K562 (cell line): ENCODE data around the gene STEAP3. TPM values are rescaled to one million over a fixed set of nuclear protein-coding genes. Genes with fewer than 3 reads are reported as not detected.
A peak's percentile ranks its signal among the peaks of the same experiment; 100 is the strongest.

Source experiments
- ATAC-seq: fragments of 200-7000 bp; cut with Tn5 transposase; 3 replicates; pipeline ENCODE4 v1.9.1; 2020; ENCODE audit warnings: moderate library complexity
- BruUV-seq: library from RNA; stranded (reverse); fragments of 400-500 nt; replicated peaks from 2 replicates; lab custom pipeline; 2021; lab: Mats Ljungman, UMichigan
- CTCF ChIA-PET: fragments of 300-600 bp; formaldehyde crosslinking; extraction: SDS; loops from one replicate; lab custom pipeline; 2021; ENCODE audit warnings: low intra/inter-chr PET ratio; lab: Yijun Ruan, JAX
- POLR2A ChIA-PET: fragments of 300-600, 350-650 bp; sonication (Branson Sonifier 250); formaldehyde crosslinking; extraction: SDS; loops from one replicate; lab custom pipeline; 2021; ENCODE audit warnings: antibody characterized with exemption, inconsistent platforms; lab: Yijun Ruan, JAX
- DNase-seq, 4 experiments: peaks; one replicate each; pipeline versions ENCODE4 v3.0.0 to v3.0.0-alpha.2; 2011 to 2018; ENCODE audit warnings: low spot score in 3 of 4, mixed read lengths in 3 of 4; ENCODE audit errors: extremely low read depth in 1 of 4
- FAIRE-seq: peaks from 2 replicates; lab custom pipeline; 2011; peaks lifted over from hg19 to GRCh38; lab: Jason Lieb, UNC
- H2AFZ ChIP-seq: 2 replicates; pipeline ENCODE4 v1.6.0; 2011; ENCODE audit warnings: low read depth, low read length, control low read depth, inconsistent platforms
- H3K27ac ChIP-seq: fragments of 200-600 bp; 3 replicates; pipeline ENCODE4 v1.8.0; 2011; ENCODE audit warnings: low read depth, mild to moderate bottlenecking, control low read depth, inconsistent platforms, low read length, moderate library complexity, mixed read lengths; ENCODE audit errors: extremely low read depth
- H3K27me3 ChIP-seq, 2 experiments: fragments of 300-600 bp in 1 of 2; 2 replicates in 1 of 2; 3 replicates in 1 of 2; pipeline versions ENCODE4 v1.6.0 to v1.8.0; 2011; ENCODE audit warnings: inconsistent platforms in 2 of 2, low read length in 2 of 2, mild to moderate bottlenecking in 1 of 2, mixed read lengths in 1 of 2, moderate library complexity in 1 of 2; ENCODE audit not compliant: control insufficient read depth in 2 of 2, insufficient read depth in 2 of 2
- H3K36me3 ChIP-seq: fragments of 300-600 bp; 3 replicates; pipeline ENCODE4 v1.8.0; 2011; ENCODE audit warnings: mild to moderate bottlenecking, low read length, inconsistent platforms; ENCODE audit not compliant: control insufficient read depth, insufficient read depth
- H3K4me1 ChIP-seq, 2 experiments: fragments of 200-600 bp in 1 of 2; replicated peaks in 1 of 2; 2 replicates in 1 of 2; 3 replicates in 1 of 2; pipeline versions ENCODE4 v1.5.1 to v1.8.0; 2011; ENCODE audit warnings: inconsistent platforms in 2 of 2, low read length in 2 of 2, mild to moderate bottlenecking in 1 of 2, mixed read lengths in 1 of 2, moderate library complexity in 1 of 2; ENCODE audit not compliant: control insufficient read depth in 2 of 2, insufficient read depth in 2 of 2
- H3K4me2 ChIP-seq: 2 replicates; pipeline ENCODE4 v1.6.1; 2011; ENCODE audit warnings: low read length, control low read depth, inconsistent platforms, mixed read lengths; ENCODE audit not compliant: insufficient read depth
- H3K4me3 ChIP-seq: fragments of 200-600 bp; sonication (generic), shearing (Covaris generic); 2 replicates; pipeline ENCODE4 v1.5.1; 2016; ENCODE audit warnings: control low read depth, inconsistent platforms
- H3K79me2 ChIP-seq: fragments of 200-600 bp; 3 replicates; pipeline ENCODE4 v1.8.0; 2011; ENCODE audit warnings: low read length, inconsistent platforms; ENCODE audit not compliant: control insufficient read depth, insufficient read depth
- H3K9ac ChIP-seq, 2 experiments: 2 replicates each; pipeline versions ENCODE4 v1.6.0 to v1.6.1; 2011; ENCODE audit warnings: low read depth in 2 of 2, low read length in 2 of 2, control low read depth in 1 of 2, inconsistent platforms in 1 of 2, mild to moderate bottlenecking in 1 of 2, mixed read lengths in 1 of 2; ENCODE audit not compliant: insufficient read depth in 1 of 2
- H3K9me1 ChIP-seq: one replicate; pipeline ENCODE4 v1.6.0; 2011; ENCODE audit warnings: inconsistent platforms, mild to moderate bottlenecking, low read length, moderate library complexity; ENCODE audit not compliant: control insufficient read depth, insufficient read depth
- H3K9me3 ChIP-seq: replicated peaks from 2 replicates; pipeline ENCODE4 v1.5.1; 2011; ENCODE audit warnings: low read depth, low read length, inconsistent platforms; ENCODE audit not compliant: control insufficient read depth, insufficient read depth
- H4K20me1 ChIP-seq: replicated peaks from 2 replicates; pipeline ENCODE4 v1.6.1; 2011; ENCODE audit warnings: low read length, inconsistent platforms, mixed read lengths; ENCODE audit not compliant: control insufficient read depth, insufficient read depth
- CHD7 ChIP-seq: fragments of 200-600 bp; sonication (generic); IDR thresholded peaks from one replicate; pipeline ENCODE4 v1.6.1; 2012; ENCODE audit warnings: mild to moderate bottlenecking, low read depth, low read length, inconsistent platforms
- CREB1 ChIP-seq, 2 experiments: sonication (generic) in 1 of 2; formaldehyde crosslinking in 1 of 2; IDR thresholded peaks; 2 replicates each; pipeline versions ENCODE4 v1.6.1 to v1.8.0; 2012 to 2022; ENCODE audit warnings: inconsistent platforms in 1 of 2, mild to moderate bottlenecking in 1 of 2, missing genetic modification reagents in 1 of 2, moderate library complexity in 1 of 2
- DIDO1 ChIP-seq: fragments of 450-650 bp; IDR thresholded peaks from 2 replicates; pipeline ENCODE4 v1.6.1; 2016; ENCODE audit warnings: low read depth, missing biosample characterization, missing genetic modification characterization
- ETS2 ChIP-seq: IDR thresholded peaks from 2 replicates; pipeline ENCODE4 v1.6.1; 2016; ENCODE audit warnings: borderline replicate concordance, missing genetic modification characterization, mild to moderate bottlenecking, moderate library complexity, missing compliant biosample characterization; ENCODE audit not compliant: poor library complexity, severe bottlenecking
- HMG20A ChIP-seq: fragments of 450-650 bp; formaldehyde crosslinking; conservative IDR thresholded peaks from 2 replicates; pipeline ENCODE4 v1.4.0; 2020; ENCODE audit warnings: mild to moderate bottlenecking, mixed read lengths
- MTF1 ChIP-seq: fragments of 250-450 bp; sonication (Bioruptor Pico); IDR thresholded peaks from 2 replicates; pipeline ENCODE4 v1.9.0; 2021; ENCODE audit warnings: moderate library complexity, mild to moderate bottlenecking, inconsistent platforms, borderline replicate concordance
- NFATC3 ChIP-seq: fragments of 450-650 bp; IDR thresholded peaks from 2 replicates; pipeline ENCODE4 v1.6.1; 2017; ENCODE audit warnings: mild to moderate bottlenecking
- POLR2B ChIP-seq: fragments of 450-650 bp; IDR thresholded peaks from 2 replicates; pipeline ENCODE4 v1.6.1; 2018; ENCODE audit warnings: low read depth; ENCODE audit not compliant: partially characterized antibody
- PRMT5 ChIP-seq: sonication (generic); formaldehyde crosslinking; IDR thresholded peaks from 2 replicates; pipeline ENCODE4 v1.5.0; 2020; ENCODE audit warnings: missing genetic modification reagents
- RB1 ChIP-seq: fragments of 450-650 bp; IDR thresholded peaks from 2 replicates; pipeline ENCODE4 v1.6.1; 2017; ENCODE audit warnings: low read depth, mild to moderate bottlenecking
- TFAP4 ChIP-seq: sonication (generic); formaldehyde crosslinking; IDR thresholded peaks from 2 replicates; pipeline ENCODE4 v1.8.0; 2022; ENCODE audit warnings: missing genetic modification reagents, mild to moderate bottlenecking, moderate library complexity, borderline replicate concordance
- WGBS: fragments of 100-300 bp; shearing (Covaris generic); methylation state at CpG from one replicate; pipeline ENCODE4 v1.1.6; 2016; ENCODE audit warnings: low coverage, mixed read lengths; ENCODE audit not compliant: insufficient coverage; ENCODE audit errors: missing lambda C conversion rate; 5-methylcytosine and 5-hydroxymethylcytosine counted together
- in situ Hi-C: fragments of 300-500 bp; cut with MboI; formaldehyde crosslinking; loops from 4 replicates; pipeline ENCODE4 v1.15.0; 2018; ENCODE audit warnings: inconsistent platforms, mixed read lengths
- intact Hi-C: fragments of 100-400 bp; cut with micrococcal nuclease; formaldehyde crosslinking; loops from 2 replicates; pipeline ENCODE4 v1.14.2; 2022
- polyA plus RNA-seq, 8 experiments: library from polyadenylated mRNA; depleted of rRNA in 4 of 8; stranded (reverse) in 5 of 8; unstranded in 3 of 8; fragments of >200 nt; fragmentation: Nextera tagmentation in 2 of 8; fragmentation: Illumina TruSeq in 1 of 8; extraction: Ambion mirVana in 2 of 8; extraction: Trizol in 1 of 8; gene quantifications; 2 replicates each; pipeline versions ENCODE4 v1.2.1 to v1.2.3, GENCODE V29; 2011 to 2014; ENCODE audit warnings: inconsistent platforms in 1 of 8, missing spikeins in 1 of 8
- total RNA-seq, 7 experiments: library from RNA; depleted of rRNA in 6 of 7; stranded (reverse); fragments of >200 nt in 6 of 7; fragmentation: Illumina TruSeq in 2 of 7; extraction: Trizol in 2 of 7; gene quantifications; 2 replicates each; pipeline versions ENCODE4 v1.2.1 to v1.2.3, GENCODE V29; 2011 to 2021; ENCODE audit warnings: low replicate concordance in 1 of 7

The STEAP3 gene
- total and polyA plus RNA-seq, 9 of the 15 experiments (the other 6 are each of a cell fraction or from before 2014, with no cell fraction given) = 1.8 to 31.6 (median 9.0) TPM

DNA sequence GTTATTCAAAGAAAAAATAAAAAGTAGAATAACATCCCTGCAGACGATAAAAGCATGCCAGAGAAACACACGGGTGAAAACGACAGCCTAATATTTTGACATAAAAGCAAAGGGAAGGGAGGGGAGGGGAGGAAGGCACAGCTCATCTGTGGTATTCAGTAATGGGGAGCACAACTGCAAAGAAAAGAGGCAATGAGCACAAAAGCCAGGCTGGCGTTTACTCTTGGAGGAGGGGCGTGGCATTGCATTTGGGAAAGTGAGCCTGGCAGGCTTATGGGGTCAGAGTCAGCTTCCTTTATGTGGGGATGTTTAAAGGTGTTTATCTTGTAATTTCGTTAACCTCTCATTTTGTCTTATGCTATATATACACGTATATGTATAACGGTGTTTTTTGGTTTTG lies 53.2 kb downstream of the STEAP3 start:
- Histone ChIP-seq H3K4me1 (no peaks in the 10 kb centered on the region; a peak in 2 of 5 replicates), H3K9me1 (no peaks in the 10 kb centered on the region), H3K27ac (no peak overlapping the region), H3K27me3 (peaks cover 0 to under 1% of the 10 kb centered on the region in 2 experiments; a peak in 1 of 5 replicates), H3K36me3 (no peaks in the 10 kb centered on the region), H2AFZ (0 out of 2 replicates have a peak overlapping the region, but pooled peaks have one; percentile 16), H3K4me3 (no peak overlapping the region), H3K79me2 (no peaks in the 10 kb centered on the region), H3K4me2 (no peak overlapping the region), H3K9me3 (no peaks in the 10 kb centered on the region), H4K20me1 (no peaks in the 10 kb centered on the region), H3K9ac (no peak overlapping the region)
- no peak for ATAC-seq
- intact Hi-C loops = no loop called here
- POLR2A ChIA-PET = no interaction called here
- in situ Hi-C loops = loop anchor here (25.0 kb wide), 2 partner anchors 265 to 390 kb away; no protein-coding TSS in a partner anchor
- DNase-seq = no peak
- CTCF ChIA-PET = no interaction called here
- FAIRE-seq = no peak
- BruUV-seq = no TSS peak
- WGBS = 5% methylated on average over 8 of the region's 8 CpGs
- TF ChIP-seq NFATC3 (no peak), TFAP4 (CRISPR knock-in tag) (no peak), ETS2 (no peak), RB1 (no peak), HMG20A (CRISPR knock-in tag) (no peak), MTF1 (CRISPR knock-in tag) (no peak), PRMT5 (CRISPR knock-in tag) (no peak), DIDO1 (tag) (no peak), CREB1 (IDR thresholded peaks at IDR 0.05) (no peak), CREB1 (CRISPR knock-in tag; IDR thresholded peaks at IDR 0.05) (no peak), POLR2B (no peak), CHD7 (no peak)
